WTC11 (cell line): ENCODE results near the gene COL2A1. TPM values are rescaled to one million over a fixed set of nuclear protein-coding genes. Genes with fewer than 3 reads are reported as not detected.

Experiments
- ATAC-seq: fragments of 200-7000 bp; cut with Tn5 transposase; 2 replicates; pipeline ENCODE4 v1.10.0; 2021; ENCODE audit warnings: mild to moderate bottlenecking, moderate library complexity
- CTCF ChIA-PET: fragments of 300-600 bp; sonication (Branson Sonifier 250); formaldehyde crosslinking; loops from one replicate; lab custom pipeline; 2021; ENCODE audit warnings: antibody characterized with exemption; lab: Charles Lee
- POLR2A ChIA-PET: fragments of 350-600 bp; sonication (Branson Sonifier 250); formaldehyde crosslinking; loops from one replicate; lab custom pipeline; 2021; ENCODE audit warnings: antibody characterized with exemption; lab: Charles Lee
- DNase-seq: peaks from one replicate; pipeline ENCODE4 v3.0.0; 2021; ENCODE audit warnings: low spot score
- H3K27ac Mint-ChIP-seq: 2 replicates; pipeline ENCODE4 v1.8.0; 2021; ENCODE audit warnings: mixed read lengths
- H3K27me3 Mint-ChIP-seq: 2 replicates; pipeline ENCODE4 v1.8.0; 2021; ENCODE audit warnings: low read depth, mild to moderate bottlenecking, moderate library complexity, mixed read lengths
- H3K36me3 Mint-ChIP-seq: 2 replicates; pipeline ENCODE4 v1.8.0; 2021; ENCODE audit warnings: mixed read lengths
- H3K4me1 Mint-ChIP-seq: 2 replicates; pipeline ENCODE4 v1.8.0; 2022; ENCODE audit warnings: mixed read lengths
- H3K4me3 Mint-ChIP-seq: 2 replicates; pipeline ENCODE4 v1.8.0; 2021; ENCODE audit warnings: mild to moderate bottlenecking, moderate library complexity, mixed read lengths
- H3K9me3 Mint-ChIP-seq: 2 replicates; pipeline ENCODE4 v1.8.0; 2021; ENCODE audit warnings: mixed read lengths
- ARID4B ChIP-seq: sonication (generic); formaldehyde crosslinking; IDR thresholded peaks from 2 replicates; pipeline ENCODE4 v1.8.0; 2023; ENCODE audit warnings: missing genetic modification reagents, mild to moderate bottlenecking, borderline replicate concordance
- CREB1 ChIP-seq: sonication (generic); formaldehyde crosslinking; IDR thresholded peaks from 2 replicates; pipeline ENCODE4 v1.8.0; 2023; ENCODE audit warnings: mild to moderate bottlenecking, missing genetic modification reagents
- ETV6 ChIP-seq: sonication (generic); formaldehyde crosslinking; IDR thresholded peaks from 2 replicates; pipeline ENCODE4 v1.8.1; 2022; ENCODE audit warnings: mild to moderate bottlenecking, missing genetic modification reagents
- FOXK1 ChIP-seq: sonication (generic); formaldehyde crosslinking; IDR thresholded peaks from 2 replicates; pipeline ENCODE4 v1.8.0; 2022; ENCODE audit warnings: mild to moderate bottlenecking, moderate library complexity, missing genetic modification reagents
- HMGXB4 ChIP-seq: sonication (generic); formaldehyde crosslinking; IDR thresholded peaks from 2 replicates; pipeline ENCODE4 v1.8.1; 2023; ENCODE audit warnings: mild to moderate bottlenecking, moderate library complexity, missing genetic modification reagents
- IRF2 ChIP-seq: sonication (generic); formaldehyde crosslinking; IDR thresholded peaks from 2 replicates; pipeline ENCODE4 v1.8.0; 2022; ENCODE audit warnings: low read depth, missing genetic modification reagents, borderline replicate concordance
- JAZF1 ChIP-seq: fragments of 250-450 bp; sonication (Bioruptor Pico); IDR thresholded peaks from 2 replicates; pipeline ENCODE4 v1.9.0; 2021; ENCODE audit warnings: moderate library complexity, mild to moderate bottlenecking, inconsistent platforms
- NFATC4 ChIP-seq: fragments of 250-450 bp; sonication (Bioruptor Pico); IDR thresholded peaks from 2 replicates; pipeline ENCODE4 v1.9.0; 2021; ENCODE audit warnings: mild to moderate bottlenecking
- NR3C1 ChIP-seq: sonication (generic); formaldehyde crosslinking; conservative IDR thresholded peaks from 2 replicates; pipeline ENCODE4 v1.8.1; 2023; ENCODE audit warnings: low read depth, mild to moderate bottlenecking, missing genetic modification reagents
- PRRX2 ChIP-seq: fragments of 250-450 bp; sonication (Bioruptor Pico); IDR thresholded peaks from 2 replicates; pipeline ENCODE4 v1.8.0; 2021; ENCODE audit warnings: mild to moderate bottlenecking
- SMAD4 ChIP-seq: sonication (generic); formaldehyde crosslinking; IDR thresholded peaks from 2 replicates; pipeline ENCODE4 v1.8.0; 2022; ENCODE audit warnings: mild to moderate bottlenecking, missing genetic modification reagents
- ZBTB21 ChIP-seq: sonication (generic); formaldehyde crosslinking; IDR thresholded peaks from 2 replicates; pipeline ENCODE4 v1.8.1; 2023; ENCODE audit warnings: mild to moderate bottlenecking, missing genetic modification reagents, borderline replicate concordance
- ZMAT4 ChIP-seq: fragments of 250-450 bp; sonication (Bioruptor Pico); IDR thresholded peaks from 2 replicates; pipeline ENCODE4 v1.9.0; 2021; ENCODE audit warnings: mild to moderate bottlenecking
- ZNF138 ChIP-seq: sonication (generic); formaldehyde crosslinking; conservative IDR thresholded peaks from 2 replicates; pipeline ENCODE4 v1.8.1; 2022; ENCODE audit warnings: mild to moderate bottlenecking, moderate library complexity, missing genetic modification reagents
- ZNF263 ChIP-seq: sonication (generic); formaldehyde crosslinking; IDR thresholded peaks from 2 replicates; pipeline ENCODE4 v1.8.1; 2022; ENCODE audit warnings: low read depth, mild to moderate bottlenecking, moderate library complexity, missing genetic modification reagents
- ZNF281 ChIP-seq: sonication (generic); formaldehyde crosslinking; IDR thresholded peaks from 2 replicates; pipeline ENCODE4 v1.8.0; 2023; ENCODE audit warnings: mild to moderate bottlenecking, missing genetic modification reagents
- ZNF317 ChIP-seq: sonication (generic); formaldehyde crosslinking; IDR thresholded peaks from 2 replicates; pipeline ENCODE4 v1.8.1; 2023; ENCODE audit warnings: low read depth, mild to moderate bottlenecking, moderate library complexity, missing genetic modification reagents, borderline replicate concordance
- total RNA-seq: library from RNA; stranded (reverse); gene quantifications from 3 replicates; pipeline ENCODE4 v1.2.3, GENCODE V29; 2021
- TF ChIP-seq, protein P1 (sequence below): fragments of 250-450 bp; sonication (Bioruptor Pico); IDR thresholded peaks from 2 replicates; pipeline ENCODE4 v1.9.0; 2021; ENCODE audit warnings: moderate library complexity, mild to moderate bottlenecking, inconsistent platforms, borderline replicate concordance

COL2A1 gene
- total RNA-seq, 1 experiment from 2014 or later: 20.9 TPM

GRCh38 chr12:48021485-48022179 is 17.4 kb upstream of the COL2A1 start (continued):
- TF ChIP-seq ARID4B: no peak
- TF ChIP-seq ZNF138 (CRISPR knock-in tag): no peak
- 0 out of 2 replicates have a peak, but pooled peaks have one; percentile 31 for TF ChIP-seq ZNF281 (CRISPR knock-in tag)
- TF ChIP-seq, protein P1, sequence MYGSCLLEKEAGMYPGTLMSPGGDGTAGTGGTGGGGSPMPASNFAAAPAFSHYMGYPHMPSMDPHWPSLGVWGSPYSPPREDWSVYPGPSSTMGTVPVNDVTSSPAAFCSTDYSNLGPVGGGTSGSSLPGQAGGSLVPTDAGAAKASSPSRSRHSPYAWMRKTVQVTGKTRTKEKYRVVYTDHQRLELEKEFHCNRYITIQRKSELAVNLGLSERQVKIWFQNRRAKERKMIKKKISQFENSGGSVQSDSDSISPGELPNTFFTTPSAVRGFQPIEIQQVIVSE: no peak
- no peak for TF ChIP-seq SMAD4 (CRISPR knock-in tag)

DNA sequence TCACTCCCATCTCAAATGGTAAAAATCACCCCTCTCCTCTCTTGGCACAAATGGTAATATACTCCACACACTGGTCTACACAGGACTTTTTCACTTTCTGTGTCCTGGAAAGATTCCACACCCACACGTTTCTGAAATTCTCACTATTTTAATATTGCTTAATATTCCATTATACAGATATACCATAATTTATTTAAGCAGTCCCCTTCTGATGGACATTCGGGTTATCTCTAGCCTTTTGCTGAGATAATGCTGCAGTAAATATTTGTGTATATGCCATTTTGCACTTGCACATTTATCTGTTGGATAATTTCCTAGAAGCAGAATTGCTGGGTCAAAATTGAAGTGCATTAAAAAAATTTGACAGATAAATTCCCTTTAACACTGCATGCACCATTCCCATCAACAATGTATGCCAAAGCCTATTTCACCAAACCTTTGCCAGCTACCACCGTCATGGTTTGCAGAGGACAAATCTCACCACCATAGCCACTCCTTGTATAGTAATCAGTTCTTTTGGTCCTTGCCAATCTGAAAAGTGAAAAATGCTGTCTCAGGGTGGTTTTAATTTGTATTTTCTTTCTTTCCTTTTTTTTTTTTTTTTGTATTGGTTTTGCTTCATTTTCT is 15.5 kb upstream of the COL2A1 start:
- no peak overlapping the region for H3K4me3 Mint-ChIP-seq
- ChIA-PET CTCF (no interaction called here), POLR2A (no interaction called here)
- H3K4me1 Mint-ChIP-seq: peaks cover 21% of the 10 kb centered on the region
- peaks cover 100% of the 10 kb centered on the region for H3K27me3 Mint-ChIP-seq
- DNase-seq: no peak
- TF ChIP-seq FOXK1 (CRISPR knock-in tag) (no peak), JAZF1 (CRISPR knock-in tag) (no peak), NFATC4 (CRISPR knock-in tag) (no peak), ZBTB21 (no peak), ZMAT4 (CRISPR knock-in tag) (no peak), HMGXB4 (CRISPR knock-in tag) (no peak), CREB1 (CRISPR knock-in tag) (no peak)
- H3K36me3 Mint-ChIP-seq: no peaks in the 10 kb centered on the region
- no peak overlapping the region for H3K27ac Mint-ChIP-seq
- no peak for ATAC-seq
- H3K9me3 Mint-ChIP-seq: no peaks in the 10 kb centered on the region

- H3K27me3 Mint-ChIP-seq: peaks cover 100% of the 10 kb centered on the region
- no peak overlapping the region for H3K4me3 Mint-ChIP-seq
- ChIA-PET POLR2A (no interaction called here), CTCF (no interaction called here)
- no peaks in the 10 kb centered on the region for H3K9me3 Mint-ChIP-seq
- ATAC-seq (no peak), DNase-seq (no peak)
- TF ChIP-seq PRRX2 (CRISPR knock-in tag): no peak
- TF ChIP-seq, protein P1: no peak
- TF ChIP-seq IRF2 (CRISPR knock-in tag): no peak
- TF ChIP-seq ZBTB21: no peak
- TF ChIP-seq ZNF263 (CRISPR knock-in tag): no peak
- no peak for TF ChIP-seq ZNF317 (CRISPR knock-in tag)
- no peak for TF ChIP-seq ETV6 (CRISPR knock-in tag)
- TF ChIP-seq NR3C1 (CRISPR knock-in tag): no peak
- peaks cover 20% of the 10 kb centered on the region for H3K4me1 Mint-ChIP-seq
- no peaks in the 10 kb centered on the region for H3K36me3 Mint-ChIP-seq
- H3K27ac Mint-ChIP-seq: no peak overlapping the region
Observed at GRCh38 chr12:48018618-48018995, 14.3 kb upstream of the COL2A1 start.
